GM23248 (cell line): ENCODE data around the gene ATP5PF.

Experiments
- EZH2 ChIP-seq: fragments of 200-600 bp; sonication (generic); IDR thresholded peaks from 2 replicates; pipeline ENCODE4 v1.6.1; 2018; ENCODE audit warnings: antibody characterized with exemption, mild to moderate bottlenecking; ENCODE audit not compliant: insufficient read depth, poor library complexity, severe bottlenecking
- EZH2phosphoT487 ChIP-seq: fragments of 200-600 bp; sonication (generic); IDR thresholded peaks from 2 replicates; pipeline ENCODE4 v1.6.1; 2018; ENCODE audit warnings: antibody characterized with exemption, moderate library complexity, mild to moderate bottlenecking, low read depth; ENCODE audit not compliant: insufficient read depth

DNA sequence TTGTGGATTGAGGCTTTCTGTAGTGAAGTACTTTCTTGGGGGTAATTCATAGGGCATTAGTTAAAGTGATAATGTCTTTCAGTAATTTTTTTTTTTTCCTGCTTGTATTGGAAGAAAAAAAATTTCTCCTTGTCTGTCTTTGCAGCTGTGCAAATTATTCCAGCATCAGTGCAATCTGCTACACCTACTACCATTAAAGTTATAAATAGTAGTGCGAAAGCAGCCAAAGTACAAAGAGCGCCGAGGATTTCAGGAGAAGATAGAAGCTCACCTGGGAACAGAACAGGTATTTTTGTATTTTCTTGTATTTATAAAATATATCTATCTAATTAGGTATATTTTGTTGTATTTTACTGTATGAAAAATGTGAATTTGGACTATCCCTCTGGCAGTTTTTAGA, 29.4 kb upstream of the ATP5PF start:
- TF ChIP-seq EZH2: no peak
- no peak for TF ChIP-seq EZH2phosphoT487
